Stimulated activated naive CD8-positive, alpha-beta T cell treated with anti-CD3 and anti-CD28 coated beads, Interleukin-15, Interleukin-2, amounts not matched to agents 100 ng/mL and 50 ng/mL, for 24 hours (primary cell): ENCODE data around the gene TIAM2.

Source experiments
- H3K27ac Mint-ChIP-seq: one replicate; pipeline ENCODE4 v1.8.0; 2021; ENCODE audit warnings: mild to moderate bottlenecking, mixed read lengths
- H3K27me3 Mint-ChIP-seq: one replicate; pipeline ENCODE4 v1.8.0; 2021; ENCODE audit warnings: mixed read lengths
- H3K36me3 Mint-ChIP-seq: one replicate; pipeline ENCODE4 v1.8.0; 2021; ENCODE audit warnings: low read depth, mixed read lengths
- H3K4me1 Mint-ChIP-seq: one replicate; pipeline ENCODE4 v1.8.0; 2021; ENCODE audit warnings: low read depth, mixed read lengths
- H3K4me3 Mint-ChIP-seq: one replicate; pipeline ENCODE4 v1.8.0; 2021; ENCODE audit warnings: mild to moderate bottlenecking, mixed read lengths
- H3K9me3 Mint-ChIP-seq: one replicate; pipeline ENCODE4 v1.8.0; 2021; ENCODE audit warnings: mixed read lengths

TIAM2 gene

GRCh38 chr6:155126727-155127439 lies 131.8 kb downstream of the TIAM2 start:
- Mint-ChIP-seq H3K27me3 (no peaks in the 10 kb centered on the region), H3K4me3 (peak overlapping the region; percentile 52), H3K36me3 (peaks cover 20% of the 10 kb centered on the region), H3K27ac (peak overlapping the region; percentile 86), H3K9me3 (no peaks in the 10 kb centered on the region), H3K4me1 (peaks cover 48% of the 10 kb centered on the region)

GRCh38 chr6:155128977-155129376 lies 133.9 kb downstream of the TIAM2 start:
- no peaks in the 10 kb centered on the region for H3K27me3 Mint-ChIP-seq
- H3K4me3 Mint-ChIP-seq: no peak overlapping the region
- H3K27ac Mint-ChIP-seq: no peak overlapping the region
- no peaks in the 10 kb centered on the region for H3K9me3 Mint-ChIP-seq
- H3K4me1 Mint-ChIP-seq: peaks cover 55% of the 10 kb centered on the region
- peaks cover 25% of the 10 kb centered on the region for H3K36me3 Mint-ChIP-seq

- Mint-ChIP-seq H3K27me3 (no peaks in the 10 kb centered on the region), H3K9me3 (no peaks in the 10 kb centered on the region), H3K4me1 (peaks cover 55% of the 10 kb centered on the region), H3K27ac (peak overlapping the region; percentile 92), H3K36me3 (peaks cover 25% of the 10 kb centered on the region), H3K4me3 (peak overlapping the region; percentile 44)
These were observed 134.6 kb downstream of the TIAM2 start for GRCh38 chr6:155129744-155130143.

- H3K36me3 Mint-ChIP-seq: peaks cover 25% of the 10 kb centered on the region
- H3K4me3 Mint-ChIP-seq: peak overlapping the region; percentile 44
- peaks cover 55% of the 10 kb centered on the region for H3K4me1 Mint-ChIP-seq
- H3K27me3 Mint-ChIP-seq: no peaks in the 10 kb centered on the region
- H3K9me3 Mint-ChIP-seq: no peaks in the 10 kb centered on the region
- peak overlapping the region; percentile 92 for H3K27ac Mint-ChIP-seq
These were observed 135.2 kb downstream of the TIAM2 start for GRCh38 chr6:155130161-155130853.

- H3K4me3 Mint-ChIP-seq: no peak overlapping the region
- H3K27me3 Mint-ChIP-seq: no peaks in the 10 kb centered on the region
- peaks cover 20% of the 10 kb centered on the region for H3K36me3 Mint-ChIP-seq
- H3K4me1 Mint-ChIP-seq: peaks cover 40% of the 10 kb centered on the region
- H3K9me3 Mint-ChIP-seq: no peaks in the 10 kb centered on the region
- H3K27ac Mint-ChIP-seq: peak overlapping the region; percentile 16
These were observed 137.5 kb downstream of the TIAM2 start for GRCh38 chr6:155132617-155133016.

GRCh38 chr6:155141002-155141401 lies 145.9 kb downstream of the TIAM2 start:
- H3K4me1 Mint-ChIP-seq: peaks cover 34% of the 10 kb centered on the region
- no peaks in the 10 kb centered on the region for H3K27me3 Mint-ChIP-seq
- H3K36me3 Mint-ChIP-seq: peaks cover 21% of the 10 kb centered on the region
- H3K4me3 Mint-ChIP-seq: no peak overlapping the region
- no peaks in the 10 kb centered on the region for H3K9me3 Mint-ChIP-seq
- H3K27ac Mint-ChIP-seq: no peak overlapping the region

- peaks cover 37% of the 10 kb centered on the region for H3K4me1 Mint-ChIP-seq
- H3K4me3 Mint-ChIP-seq: no peak overlapping the region
- H3K27me3 Mint-ChIP-seq: no peaks in the 10 kb centered on the region
- H3K9me3 Mint-ChIP-seq: no peaks in the 10 kb centered on the region
- peaks cover 23% of the 10 kb centered on the region for H3K36me3 Mint-ChIP-seq
- H3K27ac Mint-ChIP-seq: no peak overlapping the region
These were observed 146.4 kb downstream of the TIAM2 start for GRCh38 chr6:155141512-155141911.

GRCh38 chr6:155142168-155143028 lies 147.3 kb downstream of the TIAM2 start:
- Mint-ChIP-seq H3K27ac (peak overlapping the region; percentile 79), H3K27me3 (no peaks in the 10 kb centered on the region), H3K4me3 (peak overlapping the region; percentile 74), H3K9me3 (no peaks in the 10 kb centered on the region), H3K4me1 (peaks cover 37% of the 10 kb centered on the region), H3K36me3 (peaks cover 23% of the 10 kb centered on the region)

GRCh38 chr6:155143029-155143577 lies 148.0 kb downstream of the TIAM2 start:
- peak overlapping the region; percentile 74 for H3K4me3 Mint-ChIP-seq
- peaks cover 44% of the 10 kb centered on the region for H3K4me1 Mint-ChIP-seq

GRCh38 chr6:155143578-155144106 lies 148.5 kb downstream of the TIAM2 start:
- Mint-ChIP-seq H3K27ac (peak overlapping the region; percentile 79), H3K36me3 (peaks cover 27% of the 10 kb centered on the region), H3K27me3 (no peaks in the 10 kb centered on the region), H3K4me1 (peaks cover 49% of the 10 kb centered on the region), H3K4me3 (peak overlapping the region; percentile 74), H3K9me3 (no peaks in the 10 kb centered on the region)

More at GRCh38 chr6:155143029-155143577, 148.0 kb downstream of the TIAM2 start:
- H3K9me3 Mint-ChIP-seq: no peaks in the 10 kb centered on the region
- no peaks in the 10 kb centered on the region for H3K27me3 Mint-ChIP-seq
- peak overlapping the region; percentile 79 for H3K27ac Mint-ChIP-seq
- peaks cover 27% of the 10 kb centered on the region for H3K36me3 Mint-ChIP-seq

- Mint-ChIP-seq H3K4me3 (no peak overlapping the region), H3K27ac (no peak overlapping the region), H3K9me3 (no peaks in the 10 kb centered on the region), H3K36me3 (peaks cover 39% of the 10 kb centered on the region), H3K4me1 (peaks cover 75% of the 10 kb centered on the region), H3K27me3 (no peaks in the 10 kb centered on the region)
These were observed 151.1 kb downstream of the TIAM2 start for GRCh38 chr6:155146205-155146604.

GRCh38 chr6:155147958-155148663 lies 153.0 kb downstream of the TIAM2 start:
- peaks cover 81% of the 10 kb centered on the region for H3K4me1 Mint-ChIP-seq

GRCh38 chr6:155150967-155151671 lies 156.0 kb downstream of the TIAM2 start:
- H3K4me1 Mint-ChIP-seq: peaks cover 87% of the 10 kb centered on the region
- H3K4me3 Mint-ChIP-seq: no peak overlapping the region
- H3K9me3 Mint-ChIP-seq: no peaks in the 10 kb centered on the region
- no peaks in the 10 kb centered on the region for H3K27me3 Mint-ChIP-seq
- H3K36me3 Mint-ChIP-seq: peaks cover 48% of the 10 kb centered on the region
- H3K27ac Mint-ChIP-seq: no peak overlapping the region

More at GRCh38 chr6:155147958-155148663, 153.0 kb downstream of the TIAM2 start:
- Mint-ChIP-seq H3K27ac (peak overlapping the region; percentile 71), H3K4me3 (no peak overlapping the region), H3K9me3 (no peaks in the 10 kb centered on the region), H3K36me3 (peaks cover 57% of the 10 kb centered on the region), H3K27me3 (no peaks in the 10 kb centered on the region)
